IMR-90 (cell line): Measurements from ENCODE around the gene TRPM4.

Experiments
- RAD21 ChIP-seq: IDR thresholded peaks from 2 replicates; pipeline ENCODE4 v1.6.1; 2012; ENCODE audit warnings: low read length, improper control_type of control experiment
- RCOR1 ChIP-seq: IDR thresholded peaks from 2 replicates; pipeline ENCODE4 v1.6.1; 2012; ENCODE audit warnings: mild to moderate bottlenecking, low read length, improper control_type of control experiment; ENCODE audit not compliant: insufficient replicate concordance
- TF ChIP-seq, protein P1 (sequence below): conservative IDR thresholded peaks from 2 replicates; pipeline ENCODE4 v1.5.1; 2012; ENCODE audit warnings: mild to moderate bottlenecking, low read depth, low read length, improper control_type of control experiment

DNA sequence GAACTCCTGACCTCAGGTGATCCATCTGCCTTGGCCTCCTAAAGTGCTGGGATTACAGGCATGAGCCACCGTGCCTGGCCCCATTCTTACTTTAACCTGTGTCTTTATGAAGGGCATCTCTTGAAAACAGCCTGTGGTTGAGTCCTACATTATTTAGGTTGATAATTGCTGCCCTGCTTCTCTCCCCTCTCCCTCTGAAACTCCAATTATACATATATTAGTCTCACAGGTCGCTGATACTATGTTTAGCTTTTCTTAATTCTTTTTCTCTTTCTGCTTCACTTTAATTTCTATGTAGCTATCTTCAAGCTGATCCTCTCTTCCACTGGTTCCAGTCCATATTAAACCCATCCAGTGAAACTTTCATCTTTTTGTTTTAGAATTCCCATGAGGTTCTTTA, 92.3 kb downstream of the TRPM4 start:
- TF ChIP-seq, protein P1, sequence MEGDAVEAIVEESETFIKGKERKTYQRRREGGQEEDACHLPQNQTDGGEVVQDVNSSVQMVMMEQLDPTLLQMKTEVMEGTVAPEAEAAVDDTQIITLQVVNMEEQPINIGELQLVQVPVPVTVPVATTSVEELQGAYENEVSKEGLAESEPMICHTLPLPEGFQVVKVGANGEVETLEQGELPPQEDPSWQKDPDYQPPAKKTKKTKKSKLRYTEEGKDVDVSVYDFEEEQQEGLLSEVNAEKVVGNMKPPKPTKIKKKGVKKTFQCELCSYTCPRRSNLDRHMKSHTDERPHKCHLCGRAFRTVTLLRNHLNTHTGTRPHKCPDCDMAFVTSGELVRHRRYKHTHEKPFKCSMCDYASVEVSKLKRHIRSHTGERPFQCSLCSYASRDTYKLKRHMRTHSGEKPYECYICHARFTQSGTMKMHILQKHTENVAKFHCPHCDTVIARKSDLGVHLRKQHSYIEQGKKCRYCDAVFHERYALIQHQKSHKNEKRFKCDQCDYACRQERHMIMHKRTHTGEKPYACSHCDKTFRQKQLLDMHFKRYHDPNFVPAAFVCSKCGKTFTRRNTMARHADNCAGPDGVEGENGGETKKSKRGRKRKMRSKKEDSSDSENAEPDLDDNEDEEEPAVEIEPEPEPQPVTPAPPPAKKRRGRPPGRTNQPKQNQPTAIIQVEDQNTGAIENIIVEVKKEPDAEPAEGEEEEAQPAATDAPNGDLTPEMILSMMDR: no peak
- TF ChIP-seq RAD21 (no peak), RCOR1 (no peak)
